Measurements from ENCODE around the gene RASSF5.
A peak's percentile ranks its signal among the peaks of the same experiment; 100 is the strongest.

RASSF5 gene

GRCh38 chr1:206476058-206476457 lies 31.3 kb upstream of the RASSF5 start:
- no peak for TF ChIP-seq CTCF (IDR thresholded peaks at IDR 0.05; ENCODE audit: insufficient read depth, low read depth, low read length, missing control alignments)
- no peak overlapping the region for H3K4me3 ChIP-seq (ENCODE audit: low read length)
- DNase-seq (ENCODE audit: low read depth) = no peak

GRCh38 chr1:206476591-206476990 lies 30.7 kb upstream of the RASSF5 start:
- no peak overlapping the region for H3K4me3 ChIP-seq (ENCODE audit: low read length)
- no peak for TF ChIP-seq CTCF (IDR thresholded peaks at IDR 0.05; ENCODE audit: insufficient read depth, low read depth, low read length, missing control alignments)
- DNase-seq (ENCODE audit: low read depth) = no peak

- no peak for DNase-seq (ENCODE audit: low read depth)
- no peak overlapping the region for H3K4me3 ChIP-seq (ENCODE audit: low read length)
- no peak for TF ChIP-seq CTCF (IDR thresholded peaks at IDR 0.05; ENCODE audit: insufficient read depth, low read depth, low read length, missing control alignments)
These were observed 30.2 kb upstream of the RASSF5 start for GRCh38 chr1:206477110-206477509.

GRCh38 chr1:206477581-206478380 lies 29.6 kb upstream of the RASSF5 start:
- DNase-seq (ENCODE audit: low read depth) = peak; percentile 87
- H3K4me3 ChIP-seq (ENCODE audit: low read length) = no peak overlapping the region
- no peak for TF ChIP-seq CTCF (IDR thresholded peaks at IDR 0.05; ENCODE audit: insufficient read depth, low read depth, low read length, missing control alignments)

- TF ChIP-seq CTCF (IDR thresholded peaks at IDR 0.05; ENCODE audit: insufficient read depth, low read depth, low read length, missing control alignments) = no peak
- no peak for DNase-seq (ENCODE audit: low read depth)
- H3K4me3 ChIP-seq (ENCODE audit: low read length) = no peak overlapping the region
These were observed 28.6 kb upstream of the RASSF5 start for GRCh38 chr1:206478746-206479145.

GRCh38 chr1:206479183-206480125 lies 27.9 kb upstream of the RASSF5 start:
- H3K4me3 ChIP-seq (ENCODE audit: low read length) = no peak overlapping the region
- peak; percentile 87 for TF ChIP-seq CTCF (IDR thresholded peaks at IDR 0.05; ENCODE audit: insufficient read depth, low read depth, low read length, missing control alignments)
- peak; percentile 82 for DNase-seq (ENCODE audit: low read depth)

All from epithelial cell of esophagus (primary cell).